ENCODE measurements around the gene SNX24. TPM values are rescaled to one million over a fixed set of nuclear protein-coding genes. Genes with fewer than 3 reads are reported as not detected.

The SNX24 gene
- polyA plus RNA-seq, 2 of the 4 experiments (the other 2 are of a cell fraction) = 20.4 to 22.4 TPM

DNA sequence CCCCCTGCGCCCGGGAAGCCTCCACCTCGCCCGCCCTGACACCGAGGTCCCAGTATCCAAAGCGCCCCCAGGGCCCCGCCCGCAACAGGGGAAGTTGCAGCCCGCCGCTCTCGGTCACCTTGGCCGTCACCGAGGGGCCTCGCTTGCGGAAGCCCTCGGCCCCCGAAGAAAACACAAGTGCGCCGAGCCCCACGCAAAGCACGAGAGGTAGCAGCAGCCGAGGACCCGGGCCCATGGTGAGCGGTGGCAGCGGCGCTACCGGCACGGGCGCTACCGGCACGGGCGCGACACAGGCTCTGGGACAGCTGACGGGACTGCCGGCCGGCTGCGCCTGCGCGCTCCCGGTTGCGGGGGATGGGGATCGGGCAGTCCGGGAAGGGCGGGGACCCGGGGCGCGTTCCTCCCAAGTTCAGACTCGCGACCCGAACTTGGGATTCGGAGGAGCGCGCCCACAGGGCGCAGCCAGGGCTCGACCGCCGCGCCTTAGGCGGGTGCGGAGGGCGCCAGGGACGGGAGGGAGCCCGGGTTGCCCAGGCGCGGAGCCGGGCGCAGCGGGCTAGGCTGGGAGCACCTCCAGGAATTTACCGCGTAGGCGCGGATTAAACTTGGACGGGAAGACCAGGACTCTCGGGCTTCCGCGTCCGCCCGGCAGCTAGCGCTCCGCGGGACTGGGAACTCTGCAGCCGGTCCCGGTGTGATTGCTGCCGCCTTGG lies 191.1 kb downstream of the SNX24 start, which contains the start of gene PPIC:
Gene PPIC (minus strand): TSS at position 335 of the 713 bp plus-strand sequence. CDS start 100 bp downstream, at position 235.
- ATAC-seq = peak; percentile 83 to 91
- peak; percentile 90 to 91 for DNase-seq (ENCODE audit: low read depth in 1 of 2, low spot score in 1 of 2)
- WGBS (ENCODE audit: missing lambda C conversion rate) = 3% methylated on average over 8 of the region's 84 CpGs
- ChIA-PET POLR2A (interaction anchor here (0.6 to 1.3 kb wide), 3 partner anchors 14 to 387 kb away, joined by 3 to 5 read pairs (median 4); partner anchors contain the start of gene CEP120), CTCF (interaction anchor here (0.6 kb wide), 1 partner anchor 114 kb away, joined by 3 read pairs; no protein-coding TSS in a partner anchor)
- Histone ChIP-seq H3K9me3 (no peaks in the 10 kb centered on the region), H3K27ac (peak within 1 kb of the TSS; percentile 87 to 93), H3K4me3 (peak within 1 kb of the TSS; percentile 73), H3K4me2 (peak within 1 kb of the TSS; percentile 81), H3K4me1 (peaks cover 9% of the 10 kb centered on the region)
- FAIRE-seq = no peak
- TF ChIP-seq, protein P1, sequence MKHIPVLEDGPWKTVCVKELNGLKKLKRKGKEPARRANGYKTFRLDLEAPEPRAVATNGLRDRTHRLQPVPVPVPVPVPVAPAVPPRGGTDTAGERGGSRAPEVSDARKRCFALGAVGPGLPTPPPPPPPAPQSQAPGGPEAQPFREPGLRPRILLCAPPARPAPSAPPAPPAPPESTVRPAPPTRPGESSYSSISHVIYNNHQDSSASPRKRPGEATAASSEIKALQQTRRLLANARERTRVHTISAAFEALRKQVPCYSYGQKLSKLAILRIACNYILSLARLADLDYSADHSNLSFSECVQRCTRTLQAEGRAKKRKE (CRISPR knock-in tag; IDR thresholded peaks at IDR 0.05; ENCODE audit: low read depth) = no peak
- TF ChIP-seq RCOR1 (IDR thresholded peaks at IDR 0.05; ENCODE audit: low read depth, low read length) (no peak), KDM5A (IDR thresholded peaks at IDR 0.05) (no peak), EP300 (IDR thresholded peaks at IDR 0.05) (no peak), HOXA7 (CRISPR knock-in tag; IDR thresholded peaks at IDR 0.05) (no peak), CHD2 (IDR thresholded peaks at IDR 0.05; ENCODE audit: low read length, partially characterized antibody) (no peak), TFCP2L1 (CRISPR knock-in tag; IDR thresholded peaks at IDR 0.05) (no peak), RARB (CRISPR knock-in tag; IDR thresholded peaks at IDR 0.05) (no peak), RAD21 (conservative IDR thresholded peaks at IDR 0.05 in 1 of 2, IDR thresholded peaks at IDR 0.05 in 1 of 2) (peak in 1 of 2 experiments; percentile 33; a peak in 2 of 5 replicates), KDM1A (IDR thresholded peaks at IDR 0.05; ENCODE audit: low read depth) (no peak), EHMT2 (IDR thresholded peaks at IDR 0.05; ENCODE audit: low read depth) (no peak), CEBPB (IDR thresholded peaks at IDR 0.05) (no peak), FOSL2 (IDR thresholded peaks at IDR 0.05) (no peak), FOSL2 (CRISPR knock-in tag; IDR thresholded peaks at IDR 0.05) (no peak), EHF (CRISPR knock-in tag; IDR thresholded peaks at IDR 0.05) (no peak), SREBF2 (IDR thresholded peaks at IDR 0.05) (no peak), CBX2 (IDR thresholded peaks at IDR 0.05; ENCODE audit: borderline replicate concordance, low read depth) (no peak), ZNF302 (CRISPR knock-in tag; IDR thresholded peaks at IDR 0.05) (no peak), NFE2L2 (conservative IDR thresholded peaks at IDR 0.05; ENCODE audit: low read length) (no peak), NPAS2 (CRISPR knock-in tag; IDR thresholded peaks at IDR 0.05; ENCODE audit: borderline replicate concordance) (no peak), HEYL (CRISPR knock-in tag; IDR thresholded peaks at IDR 0.05) (no peak), ZFP36 (IDR thresholded peaks at IDR 0.05; ENCODE audit: borderline replicate concordance, partially characterized antibody) (no peak), BHLHE40 (IDR thresholded peaks at IDR 0.05; ENCODE audit: low read depth, low read length) (peak; percentile 23; the same call in 1 of the 2 replicates), PHF8 (IDR thresholded peaks at IDR 0.05; ENCODE audit: borderline replicate concordance, low read depth) (peak; percentile 77), POLR2AphosphoS2 (conservative IDR thresholded peaks at IDR 0.05; ENCODE audit: low read length) (no peak), RNF2 (IDR thresholded peaks at IDR 0.05; ENCODE audit: borderline replicate concordance, low read depth) (0 out of 2 replicates have a peak, but pooled peaks have one; percentile 15), HOXB5 (CRISPR knock-in tag; IDR thresholded peaks at IDR 0.05) (0 out of 2 replicates have a peak, but pooled peaks have one; percentile 19), POLR2A (IDR thresholded peaks at IDR 0.05; ENCODE audit: low read length) (peak; percentile 81), MAFK (IDR thresholded peaks at IDR 0.05; ENCODE audit: partially characterized antibody) (no peak), GATA3 (IDR thresholded peaks at IDR 0.05; ENCODE audit: borderline replicate concordance) (no peak; the same call in 1 of the 2 replicates)
- TF ChIP-seq, protein P2, sequence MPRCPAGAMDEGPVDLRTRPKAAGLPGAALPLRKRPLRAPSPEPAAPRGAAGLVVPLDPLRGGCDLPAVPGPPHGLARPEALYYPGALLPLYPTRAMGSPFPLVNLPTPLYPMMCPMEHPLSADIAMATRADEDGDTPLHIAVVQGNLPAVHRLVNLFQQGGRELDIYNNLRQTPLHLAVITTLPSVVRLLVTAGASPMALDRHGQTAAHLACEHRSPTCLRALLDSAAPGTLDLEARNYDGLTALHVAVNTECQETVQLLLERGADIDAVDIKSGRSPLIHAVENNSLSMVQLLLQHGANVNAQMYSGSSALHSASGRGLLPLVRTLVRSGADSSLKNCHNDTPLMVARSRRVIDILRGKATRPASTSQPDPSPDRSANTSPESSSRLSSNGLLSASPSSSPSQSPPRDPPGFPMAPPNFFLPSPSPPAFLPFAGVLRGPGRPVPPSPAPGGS (IDR thresholded peaks at IDR 0.05) = peak; percentile 43; the same call in 1 of the 3 replicates
- TF ChIP-seq, protein P3, sequence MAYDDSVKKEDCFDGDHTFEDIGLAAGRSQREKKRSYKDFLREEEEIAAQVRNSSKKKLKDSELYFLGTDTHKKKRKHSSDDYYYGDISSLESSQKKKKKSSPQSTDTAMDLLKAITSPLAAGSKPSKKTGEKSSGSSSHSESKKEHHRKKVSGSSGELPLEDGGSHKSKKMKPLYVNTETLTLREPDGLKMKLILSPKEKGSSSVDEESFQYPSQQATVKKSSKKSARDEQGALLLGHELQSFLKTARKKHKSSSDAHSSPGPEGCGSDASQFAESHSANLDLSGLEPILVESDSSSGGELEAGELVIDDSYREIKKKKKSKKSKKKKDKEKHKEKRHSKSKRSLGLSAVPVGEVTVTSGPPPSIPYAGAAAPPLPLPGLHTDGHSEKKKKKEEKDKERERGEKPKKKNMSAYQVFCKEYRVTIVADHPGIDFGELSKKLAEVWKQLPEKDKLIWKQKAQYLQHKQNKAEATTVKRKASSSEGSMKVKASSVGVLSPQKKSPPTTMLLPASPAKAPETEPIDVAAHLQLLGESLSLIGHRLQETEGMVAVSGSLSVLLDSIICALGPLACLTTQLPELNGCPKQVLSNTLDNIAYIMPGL (CRISPR knock-in tag; IDR thresholded peaks at IDR 0.05; ENCODE audit: borderline replicate concordance) = 0 out of 2 replicates have a peak, but pooled peaks have one; percentile 8
- TF ChIP-seq, protein P4, sequence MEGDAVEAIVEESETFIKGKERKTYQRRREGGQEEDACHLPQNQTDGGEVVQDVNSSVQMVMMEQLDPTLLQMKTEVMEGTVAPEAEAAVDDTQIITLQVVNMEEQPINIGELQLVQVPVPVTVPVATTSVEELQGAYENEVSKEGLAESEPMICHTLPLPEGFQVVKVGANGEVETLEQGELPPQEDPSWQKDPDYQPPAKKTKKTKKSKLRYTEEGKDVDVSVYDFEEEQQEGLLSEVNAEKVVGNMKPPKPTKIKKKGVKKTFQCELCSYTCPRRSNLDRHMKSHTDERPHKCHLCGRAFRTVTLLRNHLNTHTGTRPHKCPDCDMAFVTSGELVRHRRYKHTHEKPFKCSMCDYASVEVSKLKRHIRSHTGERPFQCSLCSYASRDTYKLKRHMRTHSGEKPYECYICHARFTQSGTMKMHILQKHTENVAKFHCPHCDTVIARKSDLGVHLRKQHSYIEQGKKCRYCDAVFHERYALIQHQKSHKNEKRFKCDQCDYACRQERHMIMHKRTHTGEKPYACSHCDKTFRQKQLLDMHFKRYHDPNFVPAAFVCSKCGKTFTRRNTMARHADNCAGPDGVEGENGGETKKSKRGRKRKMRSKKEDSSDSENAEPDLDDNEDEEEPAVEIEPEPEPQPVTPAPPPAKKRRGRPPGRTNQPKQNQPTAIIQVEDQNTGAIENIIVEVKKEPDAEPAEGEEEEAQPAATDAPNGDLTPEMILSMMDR (IDR thresholded peaks at IDR 0.05) = no peak
- TF ChIP-seq, protein P5, sequence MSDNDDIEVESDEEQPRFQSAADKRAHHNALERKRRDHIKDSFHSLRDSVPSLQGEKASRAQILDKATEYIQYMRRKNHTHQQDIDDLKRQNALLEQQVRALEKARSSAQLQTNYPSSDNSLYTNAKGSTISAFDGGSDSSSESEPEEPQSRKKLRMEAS (IDR thresholded peaks at IDR 0.05) = no peak
- TF ChIP-seq, protein P6, sequence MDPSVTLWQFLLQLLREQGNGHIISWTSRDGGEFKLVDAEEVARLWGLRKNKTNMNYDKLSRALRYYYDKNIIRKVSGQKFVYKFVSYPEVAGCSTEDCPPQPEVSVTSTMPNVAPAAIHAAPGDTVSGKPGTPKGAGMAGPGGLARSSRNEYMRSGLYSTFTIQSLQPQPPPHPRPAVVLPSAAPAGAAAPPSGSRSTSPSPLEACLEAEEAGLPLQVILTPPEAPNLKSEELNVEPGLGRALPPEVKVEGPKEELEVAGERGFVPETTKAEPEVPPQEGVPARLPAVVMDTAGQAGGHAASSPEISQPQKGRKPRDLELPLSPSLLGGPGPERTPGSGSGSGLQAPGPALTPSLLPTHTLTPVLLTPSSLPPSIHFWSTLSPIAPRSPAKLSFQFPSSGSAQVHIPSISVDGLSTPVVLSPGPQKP (IDR thresholded peaks at IDR 0.05; ENCODE audit: low read depth, low read length) = no peak
